Memory B cell (primary cell): ENCODE measurements around the gene TRAPPC6A.
A peak's percentile ranks its signal among the peaks of the same experiment; 100 is the strongest.

ENCODE experiments used
- ATAC-seq: fragments of 150-1000 bp; cut with Tn5 transposase; 2 replicates; pipeline ENCODE4 v1.10.0; 2021; ENCODE audit warnings: low read depth, mild to moderate bottlenecking, moderate library complexity
- DNase-seq, 2 donors: peaks; one replicate each; pipeline ENCODE4 v3.0.0; 2022; ENCODE audit warnings: low spot score in 2 of 2
- H3K27ac Mint-ChIP-seq: one replicate; pipeline ENCODE4 v1.8.0; 2022; ENCODE audit warnings: mild to moderate bottlenecking, moderate library complexity, mixed read lengths
- H3K27me3 Mint-ChIP-seq: one replicate; pipeline ENCODE4 v1.8.0; 2022; ENCODE audit warnings: mixed read lengths
- H3K36me3 Mint-ChIP-seq: one replicate; pipeline ENCODE4 v1.8.0; 2022; ENCODE audit warnings: mild to moderate bottlenecking, mixed read lengths
- H3K4me1 Mint-ChIP-seq: one replicate; pipeline ENCODE4 v1.8.0; 2022; ENCODE audit warnings: mixed read lengths
- H3K4me3 Mint-ChIP-seq: one replicate; pipeline ENCODE4 v1.8.0; 2022; ENCODE audit warnings: mild to moderate bottlenecking, moderate library complexity, mixed read lengths
- H3K9me3 Mint-ChIP-seq: one replicate; pipeline ENCODE4 v1.8.0; 2022; ENCODE audit warnings: mixed read lengths

The TRAPPC6A gene

GRCh38 chr19:45177817-45178261 is at the start of gene TRAPPC6A:
TSS of gene TRAPPC6A (minus strand) at chr19:45178237. CDS start at chr19:45178218, 19 bp downstream.
- Mint-ChIP-seq H3K4me3 (peak within 1 kb of the TSS; percentile 88), H3K27ac (peak within 1 kb of the TSS; percentile 92), H3K4me1 (peaks cover 23% of the 10 kb centered on the region), H3K9me3 (no peaks in the 10 kb centered on the region), H3K27me3 (no peaks in the 10 kb centered on the region), H3K36me3 (peaks cover 11% of the 10 kb centered on the region)
- no peak for DNase-seq
- ATAC-seq, result peak; percentile 1

DNA sequence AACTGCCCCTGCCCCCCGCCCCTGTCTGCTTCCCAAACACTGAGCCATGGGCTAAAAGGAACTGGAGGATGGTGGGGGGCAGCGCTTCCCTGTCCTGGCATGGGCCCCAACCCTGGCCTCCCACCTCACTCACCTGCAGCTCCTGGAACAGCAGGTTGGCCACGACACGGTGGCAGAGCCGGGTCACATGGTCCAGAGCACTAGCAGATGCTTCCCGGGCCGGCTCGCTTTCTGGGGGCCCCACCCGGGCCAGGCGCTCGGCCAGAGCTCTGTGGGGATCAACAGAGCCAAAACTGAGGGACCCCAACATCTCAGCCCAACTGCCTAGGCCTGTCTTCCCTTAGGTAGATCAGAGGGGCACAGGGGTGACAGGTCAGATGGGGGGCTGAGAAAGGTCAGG is 46.6 kb upstream of the TRAPPC6A start:
- Mint-ChIP-seq H3K27ac (no peak overlapping the region), H3K4me3 (no peak overlapping the region), H3K36me3 (no peaks in the 10 kb centered on the region), H3K27me3 (peaks cover 21% of the 10 kb centered on the region), H3K4me1 (no peaks in the 10 kb centered on the region), H3K9me3 (no peaks in the 10 kb centered on the region)
- ATAC-seq (no peak), DNase-seq (no peak)

- H3K9me3 Mint-ChIP-seq, result no peaks in the 10 kb centered on the region
- no peaks in the 10 kb centered on the region for H3K4me1 Mint-ChIP-seq
- ATAC-seq, result no peak
- no peak overlapping the region for H3K27ac Mint-ChIP-seq
- peaks cover 21% of the 10 kb centered on the region for H3K27me3 Mint-ChIP-seq
- H3K4me3 Mint-ChIP-seq, result no peak overlapping the region
- H3K36me3 Mint-ChIP-seq, result no peaks in the 10 kb centered on the region
- DNase-seq, result no peak
Measured at GRCh38 chr19:45223879-45224278, 45.8 kb upstream of the TRAPPC6A start.

- no peak overlapping the region for H3K27ac Mint-ChIP-seq
- H3K36me3 Mint-ChIP-seq, result no peaks in the 10 kb centered on the region
- H3K9me3 Mint-ChIP-seq, result no peaks in the 10 kb centered on the region
- DNase-seq (no peak), ATAC-seq (no peak)
- H3K27me3 Mint-ChIP-seq, result peaks cover 25% of the 10 kb centered on the region
- H3K4me3 Mint-ChIP-seq, result no peak overlapping the region
- no peaks in the 10 kb centered on the region for H3K4me1 Mint-ChIP-seq
Measured at GRCh38 chr19:45222724-45223123, 44.7 kb upstream of the TRAPPC6A start.

DNA sequence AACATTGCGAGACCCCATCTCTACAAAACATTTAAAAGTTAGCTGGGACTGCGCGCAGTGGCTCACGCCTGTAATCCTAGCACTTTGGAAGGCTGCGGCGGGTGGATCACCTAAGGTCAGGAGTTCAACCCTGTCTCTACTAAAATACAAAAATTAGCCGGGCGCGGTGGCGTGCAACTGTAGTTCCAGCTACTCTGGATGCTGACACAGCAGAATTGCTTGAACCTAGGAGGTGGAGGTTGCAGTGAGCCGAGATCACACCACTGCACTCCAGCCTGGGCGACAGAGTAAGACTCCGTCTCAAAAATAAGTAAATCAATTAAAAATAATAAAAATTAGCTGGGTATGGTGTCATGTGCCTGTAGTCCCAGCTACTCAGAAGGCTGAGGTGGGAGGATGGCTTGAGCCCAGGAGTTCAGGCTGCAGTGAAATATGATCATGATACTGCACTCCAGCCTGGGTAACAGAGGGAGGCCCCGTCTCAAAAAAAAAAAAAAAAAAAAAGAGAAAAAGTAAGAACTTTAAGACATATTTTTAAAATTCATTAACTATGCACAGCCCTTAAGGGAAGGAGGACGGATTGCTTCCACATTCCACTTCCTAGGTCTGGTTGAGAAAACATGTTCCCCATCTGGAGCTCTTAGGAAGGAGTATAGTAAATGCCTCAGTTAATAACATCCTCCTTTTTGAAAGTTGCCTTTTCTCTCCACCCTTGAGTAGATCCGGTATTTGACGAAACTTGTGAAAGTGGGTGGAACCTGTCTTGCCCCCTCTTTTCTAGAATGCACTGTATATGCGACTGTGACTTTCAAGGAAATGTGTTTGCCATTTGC is 41.1 kb upstream of the TRAPPC6A start:
- ATAC-seq (no peak), DNase-seq (no peak)
- Mint-ChIP-seq H3K4me3 (no peak overlapping the region), H3K9me3 (no peaks in the 10 kb centered on the region), H3K36me3 (no peaks in the 10 kb centered on the region), H3K27me3 (peaks cover 25% of the 10 kb centered on the region), H3K4me1 (peaks cover 3% of the 10 kb centered on the region), H3K27ac (no peak overlapping the region)

DNA sequence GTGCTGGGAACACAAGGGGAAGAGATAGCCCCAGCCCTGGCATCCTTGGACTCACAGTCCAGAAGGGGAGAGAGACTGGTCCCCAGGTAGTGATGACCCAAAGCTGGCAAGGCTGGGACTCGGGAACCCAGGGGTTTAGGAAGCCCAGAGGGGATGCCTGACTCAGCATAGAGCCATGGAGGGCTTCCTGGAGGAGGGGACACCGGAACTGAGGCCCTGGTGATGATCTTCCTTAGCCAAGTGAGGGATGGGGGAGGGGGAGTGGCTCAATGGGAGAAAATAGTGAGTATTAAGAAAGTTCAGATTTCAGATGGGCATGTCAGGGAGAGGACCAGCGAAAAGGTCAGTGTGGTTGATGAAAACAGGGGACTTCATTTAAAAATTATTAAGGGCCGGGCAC is 40.4 kb upstream of the TRAPPC6A start:
- DNase-seq (no peak), ATAC-seq (no peak)
- H3K27ac Mint-ChIP-seq, result no peak overlapping the region
- H3K4me3 Mint-ChIP-seq, result no peak overlapping the region
- no peaks in the 10 kb centered on the region for H3K9me3 Mint-ChIP-seq
- peaks cover 26% of the 10 kb centered on the region for H3K27me3 Mint-ChIP-seq
- H3K4me1 Mint-ChIP-seq, result peaks cover 3% of the 10 kb centered on the region
- peaks cover under 1% of the 10 kb centered on the region for H3K36me3 Mint-ChIP-seq

DNA sequence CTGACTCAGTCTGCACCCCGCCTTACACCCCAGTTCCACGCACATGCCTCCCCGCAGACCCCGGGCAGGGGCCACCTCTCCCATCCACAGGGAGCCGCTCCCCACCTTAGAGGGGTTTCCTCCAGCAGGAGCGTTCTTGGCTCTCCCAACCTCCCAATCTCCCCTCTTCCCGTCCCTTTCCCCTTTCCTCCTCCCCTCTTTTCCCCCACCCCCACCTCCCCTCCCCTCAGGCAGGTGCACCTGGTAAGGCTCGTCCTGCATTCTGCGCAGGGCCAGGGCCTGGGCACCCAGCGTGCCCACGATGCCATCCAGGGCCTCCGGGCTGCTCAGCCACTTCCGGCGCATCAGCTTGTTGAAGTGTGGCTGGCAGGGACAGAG is 39.9 kb upstream of the TRAPPC6A start:
- no peak overlapping the region for H3K4me3 Mint-ChIP-seq
- peaks cover 27% of the 10 kb centered on the region for H3K27me3 Mint-ChIP-seq
- ATAC-seq (no peak), DNase-seq (no peak)
- peaks cover 1% of the 10 kb centered on the region for H3K36me3 Mint-ChIP-seq
- no peak overlapping the region for H3K27ac Mint-ChIP-seq
- H3K4me1 Mint-ChIP-seq, result peaks cover 3% of the 10 kb centered on the region
- no peaks in the 10 kb centered on the region for H3K9me3 Mint-ChIP-seq

GRCh38 chr19:45217193-45217956 is 39.3 kb upstream of the TRAPPC6A start:
- ATAC-seq, result no peak
- H3K4me1 Mint-ChIP-seq, result peaks cover 3% of the 10 kb centered on the region
- no peak for DNase-seq
- no peak overlapping the region for H3K27ac Mint-ChIP-seq
- peaks cover 27% of the 10 kb centered on the region for H3K27me3 Mint-ChIP-seq
- H3K36me3 Mint-ChIP-seq, result peaks cover 1% of the 10 kb centered on the region
- H3K4me3 Mint-ChIP-seq, result no peak overlapping the region
- H3K9me3 Mint-ChIP-seq, result no peaks in the 10 kb centered on the region

GRCh38 chr19:45216667-45217066 is 38.6 kb upstream of the TRAPPC6A start:
- H3K9me3 Mint-ChIP-seq, result no peaks in the 10 kb centered on the region
- H3K27me3 Mint-ChIP-seq, result peaks cover 26% of the 10 kb centered on the region
- H3K4me3 Mint-ChIP-seq, result no peak overlapping the region
- peaks cover 3% of the 10 kb centered on the region for H3K4me1 Mint-ChIP-seq
- ATAC-seq (no peak), DNase-seq (no peak)
- peaks cover 1% of the 10 kb centered on the region for H3K36me3 Mint-ChIP-seq
- no peak overlapping the region for H3K27ac Mint-ChIP-seq

- peaks cover 25% of the 10 kb centered on the region for H3K27me3 Mint-ChIP-seq
- H3K27ac Mint-ChIP-seq, result no peak overlapping the region
- no peak for ATAC-seq
- DNase-seq, result no peak
- no peaks in the 10 kb centered on the region for H3K9me3 Mint-ChIP-seq
- peaks cover 3% of the 10 kb centered on the region for H3K4me1 Mint-ChIP-seq
- peaks cover 1% of the 10 kb centered on the region for H3K36me3 Mint-ChIP-seq
- no peak overlapping the region for H3K4me3 Mint-ChIP-seq
Measured at GRCh38 chr19:45215391-45216191, 37.6 kb upstream of the TRAPPC6A start.

DNA sequence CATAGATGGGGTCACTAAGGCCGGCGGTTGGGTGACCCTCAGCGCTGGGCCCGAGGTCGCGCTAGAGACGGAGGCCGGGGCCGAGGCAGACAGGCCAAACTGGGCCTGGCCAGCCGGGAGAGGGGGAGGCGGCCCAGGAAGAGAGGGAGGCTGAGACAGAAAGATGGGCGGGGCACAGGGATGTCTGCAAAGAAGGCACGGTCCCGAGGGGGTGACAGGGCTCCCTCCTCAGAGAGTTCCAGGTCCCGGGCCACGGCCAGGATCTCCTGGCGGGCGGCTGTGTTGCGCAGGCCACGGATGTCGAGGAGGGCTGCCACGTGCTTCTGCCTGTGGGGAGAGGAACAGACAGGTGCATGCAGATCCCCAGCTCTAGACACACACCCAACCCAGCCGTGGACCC is 35.0 kb upstream of the TRAPPC6A start:
- DNase-seq, result no peak
- H3K9me3 Mint-ChIP-seq, result no peaks in the 10 kb centered on the region
- no peak overlapping the region for H3K27ac Mint-ChIP-seq
- H3K4me3 Mint-ChIP-seq, result no peak overlapping the region
- no peak for ATAC-seq
- peaks cover 3% of the 10 kb centered on the region for H3K36me3 Mint-ChIP-seq
- peaks cover 16% of the 10 kb centered on the region for H3K27me3 Mint-ChIP-seq
- H3K4me1 Mint-ChIP-seq, result peaks cover 3% of the 10 kb centered on the region

DNA sequence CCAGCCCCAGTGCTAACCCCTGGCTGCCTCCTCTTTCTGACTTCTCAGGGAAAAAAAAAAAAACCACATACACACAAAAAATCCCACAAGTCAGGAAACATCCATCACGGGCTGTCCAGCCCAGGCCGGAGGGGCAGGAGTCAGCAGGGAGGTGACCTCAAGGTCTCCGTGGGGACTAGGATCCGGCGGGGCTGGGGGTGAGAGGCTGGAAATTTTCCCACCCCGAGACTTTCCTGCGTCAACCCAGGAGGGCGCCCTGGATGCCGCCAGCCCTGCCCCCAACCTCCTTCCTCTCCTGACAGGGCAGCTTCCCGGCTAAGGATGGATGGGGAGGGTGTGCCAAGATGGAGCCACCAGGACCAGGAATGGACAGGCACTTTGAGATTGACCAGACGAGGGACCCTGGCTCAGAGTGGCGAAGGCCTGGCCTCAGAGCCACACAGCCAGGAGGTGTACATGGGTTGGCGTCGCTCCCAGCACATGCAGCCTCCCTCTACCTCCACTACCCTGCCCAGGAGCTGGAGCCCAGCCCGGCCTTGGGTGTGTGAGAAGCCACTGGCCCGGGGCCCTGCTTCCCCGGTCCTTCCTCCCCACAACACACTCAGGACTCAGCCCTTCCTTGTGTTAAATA is 33.8 kb upstream of the TRAPPC6A start:
- no peak for DNase-seq
- Mint-ChIP-seq H3K4me3 (no peak overlapping the region), H3K27me3 (peaks cover 16% of the 10 kb centered on the region)

DNA sequence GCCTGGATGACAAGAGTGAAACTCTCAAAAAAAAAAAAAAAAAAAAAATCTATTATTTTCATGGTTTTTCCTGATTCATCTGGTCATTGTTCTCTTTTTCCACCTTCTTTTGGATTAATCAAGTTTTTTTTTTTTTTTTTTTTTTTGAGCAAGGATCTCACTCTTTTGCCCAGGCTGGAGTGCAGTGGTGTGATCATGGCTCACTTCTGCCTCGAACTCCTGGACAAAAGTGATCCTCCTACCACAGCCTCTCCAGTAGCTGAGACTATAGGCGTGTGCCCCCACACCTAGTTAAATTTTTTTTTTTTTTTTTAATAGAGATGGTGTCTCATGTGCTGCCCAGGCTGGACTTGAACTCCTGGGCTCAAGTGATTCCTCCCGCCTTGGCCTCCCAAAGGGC is 28.3 kb upstream of the TRAPPC6A start:
- no peaks in the 10 kb centered on the region for H3K4me1 Mint-ChIP-seq
- no peak overlapping the region for H3K27ac Mint-ChIP-seq
- ATAC-seq (no peak), DNase-seq (no peak)
- no peak overlapping the region for H3K4me3 Mint-ChIP-seq
- peaks cover 5% of the 10 kb centered on the region for H3K9me3 Mint-ChIP-seq
- peaks cover 2% of the 10 kb centered on the region for H3K27me3 Mint-ChIP-seq
- H3K36me3 Mint-ChIP-seq, result peaks cover 9% of the 10 kb centered on the region

More for the DNA sequence above, 33.8 kb upstream of the TRAPPC6A start:
- Mint-ChIP-seq H3K27ac (no peak overlapping the region), H3K9me3 (no peaks in the 10 kb centered on the region), H3K4me1 (peaks cover 3% of the 10 kb centered on the region), H3K36me3 (peaks cover 5% of the 10 kb centered on the region)
- ATAC-seq, result no peak
